22Rv1 (cell line): ENCODE results near the gene ADCY9.
"Not testable (repeated sequence)": the region's sequence is repeated elsewhere in the genome, so short reads cannot be mapped to it uniquely, and the experiment has no call there.

Source experiments
- H3K27ac ChIP-seq: fragments of 450-650 bp; 2 replicates; pipeline ENCODE4 v1.5.1; 2017
- ZFX ChIP-seq: fragments of 450-650 bp; IDR thresholded peaks from 2 replicates; pipeline ENCODE4 v1.6.1; 2017; ENCODE audit warnings: antibody characterized with exemption, borderline replicate concordance
- TF ChIP-seq, protein P1 (sequence below): fragments of 450-650 bp; IDR thresholded peaks from 2 replicates; pipeline ENCODE4 v1.5.1; 2017; ENCODE audit warnings: mild to moderate bottlenecking

ADCY9 gene

DNA sequence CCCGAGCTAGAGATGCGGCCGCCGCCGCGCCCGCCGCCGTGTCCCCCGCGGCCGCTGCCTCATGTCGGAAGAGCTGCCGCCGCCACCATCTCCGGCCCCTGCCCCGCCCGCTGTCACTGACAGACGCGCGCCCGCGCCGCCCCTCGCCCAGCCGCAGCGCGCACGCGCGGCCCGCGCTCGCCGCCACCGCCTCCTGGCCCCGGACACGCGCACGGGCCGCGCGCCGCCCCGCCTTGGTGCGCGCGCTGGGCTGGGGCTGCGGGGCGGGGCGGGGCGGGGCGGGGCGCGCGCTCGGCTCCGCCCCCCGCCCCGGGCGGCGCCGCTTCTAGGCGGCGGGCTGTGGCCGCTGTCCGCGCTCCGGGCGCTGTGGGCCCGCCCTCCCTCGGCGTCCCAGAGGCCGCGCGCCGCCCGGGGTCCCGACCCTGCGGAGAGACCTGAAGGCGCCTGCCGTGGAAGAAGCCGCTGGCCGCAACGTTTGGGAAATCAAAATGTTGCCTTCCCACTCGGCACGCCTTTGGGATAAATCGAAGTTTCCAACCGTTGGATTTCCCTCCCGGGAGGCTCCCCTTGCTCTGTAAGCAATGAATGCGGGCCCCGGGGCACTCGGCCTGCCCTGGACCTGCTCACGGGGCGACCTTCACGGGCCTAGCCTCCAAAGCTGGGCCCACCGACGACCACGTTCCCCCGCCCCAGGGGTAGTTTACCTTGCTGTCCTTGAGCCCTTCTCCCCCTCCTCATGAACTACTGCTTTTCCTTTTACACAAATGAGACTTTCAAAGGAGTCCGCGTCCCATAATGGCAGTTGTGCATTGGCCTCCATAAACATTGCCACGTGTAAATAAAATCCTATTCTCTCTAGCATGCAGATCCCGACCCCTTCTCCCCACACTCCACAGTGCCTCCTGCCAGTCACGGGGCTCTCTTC, at the start of gene ADCY9:
ADCY9 (minus strand) TSS at position 118 of the 925 bp plus-strand sequence. CDS start 1,000 bp downstream, outside the sequence.
- no peak within 1 kb of the TSS for H3K27ac ChIP-seq

DNA sequence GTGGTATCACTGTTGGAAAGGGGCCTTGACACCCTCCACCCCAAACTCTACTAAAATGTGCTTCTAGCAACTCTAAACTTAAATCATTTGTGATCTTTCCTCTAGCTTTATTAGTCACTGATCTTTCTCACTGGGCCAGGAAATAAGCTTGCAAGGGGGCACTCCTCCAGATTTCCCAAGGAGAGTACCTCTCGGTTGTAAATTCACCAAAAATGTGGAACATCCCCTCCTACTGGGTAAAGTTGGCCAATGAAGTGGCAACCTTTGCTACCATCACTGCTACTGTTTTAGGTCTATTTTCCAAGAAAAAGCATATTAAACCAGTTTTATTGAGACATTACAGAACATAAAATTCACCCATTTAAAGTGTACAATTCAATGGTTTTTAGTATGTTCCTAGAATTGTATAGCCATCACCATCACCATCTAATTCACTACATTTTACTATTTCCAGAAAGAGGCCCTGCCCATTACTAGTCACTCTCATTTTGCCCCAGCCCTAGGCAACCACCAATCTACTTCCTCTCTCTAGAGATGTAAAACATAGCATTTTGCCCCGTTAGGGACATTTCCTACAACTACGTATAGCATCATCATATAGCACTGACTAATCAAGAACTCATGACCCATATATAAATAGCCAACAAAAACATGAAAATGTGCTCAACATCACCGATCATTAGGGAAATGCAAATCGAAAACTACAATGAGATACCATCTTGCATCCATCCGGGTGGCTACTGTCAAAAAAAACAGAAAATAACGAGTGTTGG, 44.6 kb upstream of the ADCY9 start:
- no peak overlapping the region for H3K27ac ChIP-seq
- TF ChIP-seq ZFX = no peak

More for the DNA sequence above, at the start of gene ADCY9:
- TF ChIP-seq ZFX = no peak
- TF ChIP-seq, protein P1, sequence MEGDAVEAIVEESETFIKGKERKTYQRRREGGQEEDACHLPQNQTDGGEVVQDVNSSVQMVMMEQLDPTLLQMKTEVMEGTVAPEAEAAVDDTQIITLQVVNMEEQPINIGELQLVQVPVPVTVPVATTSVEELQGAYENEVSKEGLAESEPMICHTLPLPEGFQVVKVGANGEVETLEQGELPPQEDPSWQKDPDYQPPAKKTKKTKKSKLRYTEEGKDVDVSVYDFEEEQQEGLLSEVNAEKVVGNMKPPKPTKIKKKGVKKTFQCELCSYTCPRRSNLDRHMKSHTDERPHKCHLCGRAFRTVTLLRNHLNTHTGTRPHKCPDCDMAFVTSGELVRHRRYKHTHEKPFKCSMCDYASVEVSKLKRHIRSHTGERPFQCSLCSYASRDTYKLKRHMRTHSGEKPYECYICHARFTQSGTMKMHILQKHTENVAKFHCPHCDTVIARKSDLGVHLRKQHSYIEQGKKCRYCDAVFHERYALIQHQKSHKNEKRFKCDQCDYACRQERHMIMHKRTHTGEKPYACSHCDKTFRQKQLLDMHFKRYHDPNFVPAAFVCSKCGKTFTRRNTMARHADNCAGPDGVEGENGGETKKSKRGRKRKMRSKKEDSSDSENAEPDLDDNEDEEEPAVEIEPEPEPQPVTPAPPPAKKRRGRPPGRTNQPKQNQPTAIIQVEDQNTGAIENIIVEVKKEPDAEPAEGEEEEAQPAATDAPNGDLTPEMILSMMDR = no peak

DNA sequence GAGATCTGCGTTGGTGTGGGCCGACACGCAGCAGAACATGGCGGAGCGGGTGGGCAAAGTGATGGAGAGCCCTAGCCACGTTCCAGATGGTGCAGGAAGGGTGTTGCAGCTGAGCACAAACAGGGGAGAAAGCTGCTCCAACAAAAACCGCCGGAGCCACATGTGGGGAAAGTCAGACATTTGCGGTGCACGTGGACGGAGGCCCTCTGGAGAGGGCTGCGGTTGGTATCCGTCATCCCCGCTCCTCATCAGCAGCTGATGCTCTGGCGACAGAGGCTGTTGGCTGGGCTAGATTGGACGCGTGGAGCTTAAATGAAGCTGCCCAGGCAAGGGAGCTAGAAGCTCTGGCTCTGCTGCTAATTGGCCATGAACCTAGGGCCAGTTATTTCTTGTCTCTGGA, 43.5 kb upstream of the ADCY9 start:
- H3K27ac ChIP-seq = no peak overlapping the region
- TF ChIP-seq ZFX = no peak

DNA sequence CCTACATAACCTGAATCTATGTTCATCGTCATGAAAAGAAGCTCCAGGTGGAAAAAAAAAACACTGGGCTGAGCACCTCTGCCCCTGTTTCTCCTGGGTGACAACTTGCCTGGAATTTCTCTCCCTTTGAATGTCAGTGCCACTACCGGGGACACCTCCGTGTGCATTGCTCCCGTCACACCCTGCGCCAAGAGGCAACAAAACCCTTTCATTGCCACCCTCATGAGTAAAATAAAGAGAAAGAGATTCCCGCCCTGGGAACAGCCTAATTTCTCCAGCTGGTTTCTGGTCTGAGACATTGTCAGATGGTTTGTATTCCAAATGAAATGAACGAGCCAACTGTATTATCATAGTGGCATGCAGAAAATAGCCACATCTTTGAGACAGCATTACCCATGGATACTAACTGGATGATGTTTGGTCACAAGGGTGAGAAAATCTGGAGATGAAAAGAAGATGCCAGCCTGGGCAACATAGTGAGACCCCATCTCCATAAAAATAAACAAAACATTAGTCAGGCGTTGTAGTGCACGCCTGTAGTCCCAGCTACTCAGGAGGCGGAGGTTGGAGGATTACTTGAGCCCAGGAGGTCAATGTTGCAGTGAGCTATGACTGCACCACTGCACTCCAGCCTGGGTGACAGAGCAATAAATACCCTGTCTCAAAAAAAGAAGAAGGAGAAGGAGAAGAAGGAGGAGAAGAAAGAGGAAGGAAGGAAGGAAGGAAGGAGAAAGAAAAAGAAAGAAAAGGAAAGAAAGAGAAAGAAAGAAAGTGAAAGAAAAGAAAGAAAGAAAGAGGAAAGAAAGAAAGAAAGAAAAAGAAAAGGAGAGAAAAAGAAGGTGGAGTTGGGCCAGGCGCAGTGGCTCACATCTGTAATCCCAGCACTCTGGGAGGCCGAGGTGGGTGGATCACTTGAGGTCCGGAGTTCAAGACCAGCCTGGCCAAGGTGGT, 42.2 kb upstream of the ADCY9 start:
- TF ChIP-seq ZFX = no peak
- no peak overlapping the region for H3K27ac ChIP-seq

DNA sequence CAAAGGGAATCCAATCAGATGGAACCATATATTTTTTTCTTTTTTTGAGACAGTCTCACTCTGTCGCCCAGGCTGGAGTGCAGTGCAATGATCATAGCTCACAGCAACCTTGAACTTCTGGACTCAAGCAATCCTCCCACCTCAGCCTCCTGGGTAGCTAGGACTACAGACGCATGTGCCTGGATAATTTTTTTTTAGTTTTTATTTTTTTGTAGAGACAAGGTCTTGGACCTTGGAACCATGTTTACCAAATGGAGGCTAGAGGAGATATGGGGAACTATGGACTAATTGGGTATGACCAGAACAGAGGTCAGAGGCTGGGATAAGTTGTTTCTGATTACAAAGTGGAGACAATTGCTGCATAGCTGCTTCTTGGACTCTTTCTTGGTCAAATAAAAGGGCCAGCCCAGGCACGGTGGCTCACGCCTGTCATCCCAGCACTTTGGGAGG, 41.2 kb upstream of the ADCY9 start:
- no peak overlapping the region for H3K27ac ChIP-seq
- no peak for TF ChIP-seq ZFX
- TF ChIP-seq, protein P1 = no peak

DNA sequence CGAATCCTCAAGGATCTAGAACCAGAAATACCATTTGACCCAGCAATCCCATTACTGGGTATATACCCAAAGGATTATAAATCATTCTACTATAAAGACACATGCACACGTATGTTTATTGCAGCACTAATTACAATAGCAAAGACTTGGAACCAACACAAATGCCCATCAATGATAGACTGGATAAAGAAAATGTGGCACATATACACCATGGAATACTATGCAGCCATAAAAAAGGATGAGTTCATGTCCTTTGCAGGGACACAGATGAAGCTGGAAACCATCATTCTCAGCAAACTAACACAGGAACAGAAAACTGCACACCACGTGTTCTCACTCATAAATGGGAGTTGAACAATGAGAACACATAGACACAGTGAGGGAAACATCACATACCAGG, 40.3 kb upstream of the ADCY9 start:
- H3K27ac ChIP-seq = not testable (repeated sequence)

DNA sequence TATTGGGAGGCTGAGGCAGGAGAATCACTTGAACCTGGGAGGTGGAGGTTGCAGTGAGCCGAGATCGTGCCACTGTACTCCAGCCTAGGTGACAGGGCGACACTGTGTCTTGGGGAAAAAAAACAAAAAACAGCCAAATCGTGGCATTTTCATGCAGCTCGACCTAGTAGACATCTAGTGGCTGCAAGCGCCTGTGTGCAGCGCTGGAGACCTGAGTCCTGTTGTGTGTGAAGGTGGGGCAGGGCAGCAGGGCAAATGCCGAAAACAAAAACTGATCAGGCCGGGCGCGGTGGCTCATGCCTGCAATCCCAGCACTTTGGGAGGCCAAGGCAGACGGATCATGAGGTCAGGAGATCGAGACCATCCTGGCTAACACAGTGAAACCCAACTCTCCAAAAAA, 37.1 kb upstream of the ADCY9 start:
- H3K27ac ChIP-seq = not testable (repeated sequence)

DNA sequence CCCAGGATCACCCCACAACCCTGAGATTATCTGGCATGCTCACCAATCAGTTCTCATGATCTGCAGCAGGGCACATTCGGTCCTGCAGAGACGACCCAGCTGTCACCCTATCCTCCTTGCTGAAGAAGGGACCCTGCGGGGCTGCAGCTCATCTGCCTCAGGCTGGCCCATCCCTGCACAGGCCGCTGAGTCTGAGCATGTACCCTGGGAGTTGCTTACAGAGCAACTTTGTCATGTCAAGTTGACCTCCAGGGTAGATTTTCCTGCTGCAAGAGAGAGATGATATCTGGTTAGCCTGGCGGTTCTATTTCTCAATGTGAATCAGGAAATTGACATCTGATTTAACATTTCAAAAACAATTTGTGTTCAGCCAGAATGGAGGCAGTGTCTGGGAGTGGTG, 36.0 kb upstream of the ADCY9 start:
- H3K27ac ChIP-seq = no peak overlapping the region
- TF ChIP-seq ZFX = no peak
- TF ChIP-seq, protein P1 = no peak

DNA sequence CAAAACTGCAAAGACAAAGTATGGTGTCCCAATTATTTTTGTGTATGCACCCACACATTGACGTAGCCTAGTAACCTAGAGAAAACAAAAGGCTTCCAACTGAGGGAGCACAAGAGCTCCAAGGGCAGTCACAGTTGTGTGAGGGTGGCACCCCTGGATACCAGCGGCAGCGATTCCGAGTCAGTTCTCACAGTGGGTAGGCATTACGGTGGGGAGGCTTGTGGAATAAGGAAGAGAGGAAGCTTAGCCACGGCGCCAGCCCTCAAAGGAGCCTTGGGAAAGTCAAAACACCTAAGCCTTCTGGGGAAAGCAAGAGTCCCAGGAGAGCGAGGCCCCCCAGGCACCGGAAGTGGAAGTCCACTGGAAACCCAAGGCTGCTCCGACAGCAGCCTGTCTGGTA, 31.0 kb upstream of the ADCY9 start:
- no peak for TF ChIP-seq ZFX
- TF ChIP-seq, protein P1 = no peak

More for the DNA sequence above, 31.0 kb upstream of the ADCY9 start:
- no peak overlapping the region for H3K27ac ChIP-seq
